Measurements from ENCODE around the gene LMF1.
A peak's percentile ranks its signal among the peaks of the same experiment; 100 is the strongest.

The LMF1 gene

DNA sequence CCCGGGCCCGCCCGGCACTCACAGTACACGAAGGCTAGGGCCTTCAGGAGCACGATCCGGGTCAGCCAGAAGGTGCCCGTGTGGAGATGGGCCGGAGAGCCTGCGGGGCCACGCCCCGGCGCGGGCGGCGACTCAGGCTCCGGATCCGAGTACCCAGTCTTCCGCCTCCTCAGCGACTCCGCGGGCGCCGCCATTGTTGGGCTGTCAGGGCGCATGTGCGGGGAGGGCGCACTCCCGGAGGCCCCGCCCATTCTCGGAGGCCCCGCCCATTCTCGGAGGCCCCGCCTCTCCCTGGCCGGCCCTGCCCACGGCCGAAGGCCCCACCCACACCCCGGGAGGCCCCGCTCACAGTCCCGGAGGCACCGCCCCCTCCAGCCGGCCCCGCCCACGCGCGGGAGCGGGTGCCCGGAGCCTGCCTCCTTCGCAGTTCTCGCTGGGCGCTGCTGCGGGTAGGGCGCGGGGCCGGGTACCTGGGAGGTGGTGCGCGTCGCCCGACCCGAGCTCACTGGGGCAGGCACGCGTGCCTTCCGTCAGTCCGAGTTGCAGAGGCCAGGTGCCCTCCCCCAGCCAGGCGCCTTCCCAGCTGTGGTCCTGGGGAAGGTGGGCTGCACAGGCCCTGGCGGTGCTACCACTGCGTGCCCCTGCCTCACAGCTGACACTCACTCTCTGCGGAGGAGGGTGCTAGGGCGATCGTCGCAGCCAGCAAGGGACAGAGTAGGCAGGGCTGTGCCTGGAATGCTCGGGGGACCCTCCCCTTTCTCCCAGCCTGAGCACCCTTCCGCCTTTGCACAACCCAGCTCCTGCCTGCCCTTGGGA, at the start of gene LMF1:
Gene LMF1, minus strand, starts transcription at position 219 of the 816 bp plus-strand sequence. Its CDS starts 4 bp downstream, at position 215.
- peak; percentile 93 to 98 for DNase-seq (ENCODE audit: low read depth in 2 of 2)

DNA sequence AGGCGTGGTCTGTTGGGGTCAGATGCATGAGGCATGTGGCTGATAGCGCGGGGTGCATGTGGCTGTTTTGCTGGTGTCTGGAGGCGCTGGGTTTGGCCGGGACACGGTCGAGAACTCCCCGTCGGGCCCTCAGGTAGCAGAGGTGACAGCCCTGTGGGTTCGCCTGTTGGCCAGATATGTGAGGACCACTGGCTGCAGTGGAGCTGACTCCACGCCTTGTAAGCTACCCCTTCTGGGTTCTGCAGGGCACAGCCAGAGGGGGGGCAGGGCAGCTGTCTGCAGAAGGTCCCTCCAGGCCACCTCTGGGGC, 49.3 kb upstream of the LMF1 start:
- DNase-seq (ENCODE audit: low read depth in 2 of 2), result no peak

DNA sequence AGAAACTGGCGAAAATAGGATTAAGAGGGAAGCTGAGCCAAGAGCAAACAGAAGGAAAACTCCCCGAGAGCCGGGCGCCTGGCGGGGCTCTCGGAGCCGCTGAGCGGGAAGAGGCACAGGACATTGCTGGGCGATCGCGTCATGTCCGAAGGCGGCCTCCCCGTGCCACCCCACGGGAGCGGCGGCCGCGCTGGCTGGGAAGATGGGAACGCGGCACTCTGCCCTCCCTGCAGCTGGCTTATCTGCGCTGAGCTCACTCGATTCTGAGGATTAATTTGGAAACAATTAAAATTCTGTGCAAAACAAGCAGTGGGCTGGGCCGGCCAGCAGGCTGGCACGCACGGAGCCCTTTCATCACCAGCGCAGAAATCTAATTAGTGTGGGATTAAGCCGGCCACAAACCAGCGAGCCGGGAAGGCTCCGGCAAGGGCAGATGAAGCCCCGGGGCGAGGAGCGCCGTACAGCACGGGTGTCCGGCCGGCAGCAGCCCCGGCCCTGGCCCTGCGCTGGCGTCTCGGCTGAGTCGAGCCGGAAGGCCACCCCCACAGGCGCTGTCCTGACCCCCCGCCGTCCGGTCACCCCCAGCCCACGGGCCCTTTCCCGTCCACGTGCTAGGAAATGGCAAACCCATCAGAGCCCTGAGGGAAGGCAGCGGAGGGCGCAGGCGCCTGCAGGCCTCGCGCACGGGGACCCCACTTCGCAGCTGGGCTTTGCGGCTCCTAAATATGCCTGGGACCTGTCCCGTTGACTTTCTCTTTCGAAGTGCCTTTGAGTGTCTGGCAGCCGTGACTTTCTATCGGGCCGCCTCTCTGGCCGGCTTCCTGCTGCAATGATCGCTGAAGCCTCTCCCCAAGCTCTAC, 48.7 kb upstream of the LMF1 start:
- DNase-seq (ENCODE audit: low read depth in 2 of 2), result no peak

DNA sequence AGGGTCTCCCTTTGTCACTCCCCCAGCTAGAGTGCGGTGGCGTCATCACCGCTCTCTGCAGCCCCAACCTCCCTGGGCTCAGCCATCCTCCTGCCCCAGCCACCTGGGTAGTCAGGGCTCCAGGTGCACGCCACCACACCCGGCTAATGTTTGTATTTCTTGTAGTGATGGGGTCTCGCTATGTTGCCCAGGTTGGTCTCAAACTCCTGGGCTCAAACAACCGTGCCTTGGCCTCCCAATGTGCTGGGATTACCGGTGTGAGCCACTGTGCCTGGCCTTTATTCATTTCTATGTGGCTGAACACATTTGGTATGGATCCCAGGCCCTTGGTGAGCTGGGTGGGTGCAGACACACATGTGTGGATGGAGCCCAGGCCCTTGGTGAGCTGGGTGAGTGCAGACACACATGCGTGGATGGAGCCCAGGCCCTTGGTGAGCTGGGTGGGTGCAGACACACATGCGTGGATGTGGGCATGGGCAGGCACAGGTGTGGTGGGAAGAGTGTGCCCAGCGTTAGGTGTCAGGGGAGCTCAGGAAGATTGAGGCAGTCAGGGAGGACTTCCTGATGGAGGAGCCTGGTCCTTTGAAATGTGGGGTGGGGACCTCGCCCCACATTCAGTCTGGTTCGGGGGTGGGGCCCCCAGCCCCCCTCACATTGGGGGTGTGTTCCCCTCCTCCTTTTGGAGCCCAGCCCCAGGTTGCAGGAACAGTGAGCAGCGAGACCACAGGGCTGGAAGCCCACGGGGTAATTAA, 47.8 kb upstream of the LMF1 start:
- no peak for DNase-seq (ENCODE audit: low read depth in 2 of 2)

DNA sequence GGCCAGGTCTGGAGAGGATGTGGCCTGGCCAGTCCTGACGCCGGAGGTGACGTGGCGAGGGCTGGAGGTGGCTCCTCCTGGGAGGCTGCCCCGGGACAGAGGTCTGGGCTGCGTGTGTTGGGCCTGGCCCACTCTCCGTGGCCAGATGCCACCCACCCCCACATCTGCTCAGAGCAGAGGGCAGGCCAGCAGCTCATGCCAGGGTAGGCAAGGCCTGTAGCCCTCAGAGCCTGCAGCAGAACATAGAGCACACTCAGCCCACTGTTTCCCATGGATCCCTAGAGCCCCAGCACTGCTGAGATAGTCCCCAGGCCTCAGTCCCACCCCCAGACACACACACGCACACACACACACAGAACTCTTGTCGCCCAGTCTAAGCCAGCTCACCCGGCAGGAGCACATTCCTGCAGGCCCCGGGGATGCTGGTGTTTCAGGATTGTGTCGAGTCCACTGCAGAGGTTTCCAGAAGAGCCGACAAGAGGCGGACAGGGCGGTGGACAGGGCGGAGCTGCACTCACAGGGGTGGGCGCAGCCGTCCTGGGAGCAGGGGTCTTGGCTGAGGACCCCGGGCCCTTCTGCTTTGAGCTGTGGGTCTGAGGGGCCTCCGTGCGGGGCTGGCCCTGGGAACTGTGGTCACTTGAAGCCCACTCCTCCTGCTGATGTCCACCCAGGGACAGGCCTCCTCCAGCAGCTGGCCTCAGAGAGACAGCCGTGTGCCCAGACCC, 44.1 kb upstream of the LMF1 start:
- no peak for DNase-seq (ENCODE audit: low read depth in 2 of 2)

DNA sequence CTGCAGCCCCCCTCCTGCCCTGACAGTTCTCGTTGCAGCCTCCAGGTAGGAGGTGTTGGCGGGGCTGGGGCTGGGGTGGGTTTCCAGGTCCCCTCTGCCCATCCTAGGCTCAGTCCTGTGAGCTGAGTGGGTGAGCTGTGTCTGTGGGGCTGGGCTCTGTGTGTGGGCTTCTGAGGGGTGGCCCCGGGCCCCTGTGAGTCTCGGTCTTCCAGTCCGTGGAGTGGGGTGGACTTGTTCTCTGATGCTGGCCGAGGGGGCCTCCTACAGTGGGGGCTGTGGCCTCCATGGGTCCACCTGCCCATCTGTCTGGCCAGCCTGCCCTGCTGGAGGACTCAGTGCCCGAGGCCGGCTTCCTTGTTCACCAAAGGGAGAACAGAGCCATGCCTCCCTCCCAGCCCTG, 43.4 kb upstream of the LMF1 start:
- no peak for DNase-seq (ENCODE audit: low read depth in 2 of 2)

DNA sequence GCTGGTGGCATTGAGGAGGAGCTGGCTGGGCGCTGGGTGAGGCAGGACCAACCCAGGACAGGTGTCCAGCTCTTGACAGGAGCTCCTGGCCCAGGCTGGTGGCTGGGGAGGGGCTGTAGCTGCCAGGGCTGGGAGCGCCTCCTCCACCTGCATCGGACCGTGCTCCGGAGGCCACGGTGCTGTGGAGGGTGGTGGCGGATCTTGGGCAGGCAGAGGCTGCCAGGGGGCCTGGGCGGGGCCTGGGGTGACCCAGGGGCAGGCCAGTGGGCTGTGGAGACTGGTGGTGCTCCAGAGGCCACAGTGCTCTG, 42.8 kb upstream of the LMF1 start:
- no peak for DNase-seq (ENCODE audit: low read depth in 2 of 2)

DNA sequence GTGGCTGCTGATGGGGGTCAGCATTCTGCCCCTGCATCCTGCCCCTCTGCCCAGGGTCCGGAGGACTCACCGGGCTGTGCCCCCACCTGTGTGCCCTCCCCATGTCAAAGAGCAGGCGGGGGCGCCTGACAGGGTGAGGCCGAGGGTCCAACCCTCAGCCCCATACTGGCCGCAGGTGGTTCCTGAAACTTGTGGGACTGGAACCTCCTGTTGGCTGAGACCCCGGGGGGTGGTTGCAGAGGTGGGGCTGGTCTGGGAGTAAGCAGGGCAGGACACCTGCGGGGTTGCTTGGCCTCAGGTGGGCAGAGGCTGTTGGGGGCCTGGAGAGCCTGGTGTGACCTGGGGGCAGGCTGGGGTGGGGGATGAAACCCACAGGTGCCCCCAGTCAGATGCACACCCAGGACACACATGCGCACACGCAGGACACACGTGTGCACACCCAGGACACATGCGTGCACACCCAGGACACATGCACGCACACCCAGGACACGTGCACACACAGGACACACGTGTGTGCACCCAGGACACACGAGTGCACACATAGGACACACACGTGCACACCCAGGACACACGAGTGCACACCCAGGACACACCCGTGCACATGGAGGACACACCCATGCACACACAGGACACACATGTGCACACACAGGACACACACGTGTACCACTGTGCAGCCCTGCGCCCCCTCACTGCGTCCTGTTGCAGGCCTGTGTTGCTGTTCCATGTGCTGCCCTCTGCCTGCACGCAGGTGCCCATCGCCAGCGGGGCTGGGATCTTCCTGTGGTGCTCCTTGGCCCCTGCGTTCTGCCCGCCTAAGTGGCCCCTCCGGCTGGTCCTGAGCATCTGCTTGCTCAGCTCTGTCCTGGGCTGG, 42.2 kb upstream of the LMF1 start:
- no peak for DNase-seq (ENCODE audit: low read depth in 2 of 2)

DNA sequence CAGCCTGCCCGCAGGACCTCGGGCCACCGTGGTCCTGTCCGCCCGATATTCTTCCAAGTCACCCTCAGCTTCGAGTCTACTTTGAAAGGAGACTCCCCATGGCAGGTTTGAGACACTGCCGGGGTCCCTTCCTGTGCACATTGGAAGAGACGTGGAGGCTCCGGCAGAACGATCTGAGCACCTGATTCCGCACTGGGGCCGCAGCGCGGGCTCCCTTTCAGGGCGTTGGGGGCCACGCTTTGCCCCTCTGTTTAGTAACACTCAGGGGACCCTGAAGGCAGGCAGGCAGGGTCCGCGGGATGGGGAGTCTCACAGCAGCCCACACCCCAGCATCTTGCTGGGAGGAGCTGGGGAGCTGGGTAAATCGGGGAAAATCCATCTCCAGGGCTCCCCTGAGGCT, 41.4 kb upstream of the LMF1 start:
- DNase-seq (ENCODE audit: low read depth in 2 of 2), result no peak

DNA sequence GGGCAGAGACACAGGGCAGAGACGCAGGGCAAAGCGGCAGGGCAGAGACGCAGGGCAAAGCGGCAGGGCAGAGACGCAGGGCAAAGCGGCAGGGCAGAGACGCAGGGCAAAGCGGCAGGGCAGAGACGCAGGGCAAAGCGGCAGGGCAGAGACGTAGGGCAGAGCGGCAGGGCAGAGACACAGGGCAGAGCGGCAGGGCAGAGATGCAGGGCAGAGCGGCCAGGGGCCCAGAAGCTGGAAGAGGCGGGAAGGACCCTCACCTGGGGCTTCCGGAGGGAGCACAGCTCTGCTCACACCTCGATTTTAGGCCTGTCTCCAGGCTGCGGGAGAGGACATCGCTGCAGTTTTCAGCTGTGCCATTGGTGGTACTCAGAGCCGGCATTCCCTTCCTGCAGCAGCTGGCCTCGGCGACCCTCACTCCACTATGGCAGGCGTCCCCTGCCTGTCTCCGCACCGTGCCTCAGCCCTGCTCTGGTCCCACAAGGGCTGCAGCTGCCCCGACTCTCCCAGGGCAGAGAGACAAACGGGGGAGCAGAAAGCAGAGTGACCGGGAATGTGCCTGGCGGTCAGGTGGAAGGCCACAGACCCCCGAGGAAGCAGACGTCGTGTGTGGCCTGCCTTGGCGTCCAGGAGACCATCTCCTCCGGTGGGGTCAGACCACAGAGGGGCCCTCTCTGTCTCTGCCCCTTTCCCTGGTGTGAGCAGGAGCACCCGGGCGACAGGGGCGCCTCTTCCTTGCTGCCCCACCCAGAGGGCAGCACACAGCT, 40.7 kb upstream of the LMF1 start:
- DNase-seq (ENCODE audit: low read depth in 2 of 2), result no peak

DNA sequence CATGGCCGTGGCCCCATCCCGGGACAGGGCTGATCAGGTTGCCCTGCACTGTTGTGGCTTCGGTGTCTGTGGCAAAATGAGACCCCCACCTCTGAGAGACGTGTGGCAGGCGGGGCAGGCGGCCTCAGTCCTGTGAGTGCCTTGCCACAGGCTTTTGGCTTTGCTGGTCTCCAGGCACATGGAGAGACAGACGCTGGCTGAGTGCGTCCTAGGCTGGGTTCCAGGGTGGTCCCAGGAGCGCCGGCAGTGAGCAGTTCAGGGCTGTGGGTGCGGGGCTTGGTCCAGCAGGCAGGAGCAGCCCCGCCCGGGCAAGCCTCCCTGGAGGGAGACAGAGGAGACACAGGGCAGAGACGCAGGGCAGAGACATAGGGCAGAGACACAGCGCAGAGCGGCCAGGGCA, 40.0 kb upstream of the LMF1 start:
- DNase-seq (ENCODE audit: low read depth in 2 of 2), result no peak

DNA sequence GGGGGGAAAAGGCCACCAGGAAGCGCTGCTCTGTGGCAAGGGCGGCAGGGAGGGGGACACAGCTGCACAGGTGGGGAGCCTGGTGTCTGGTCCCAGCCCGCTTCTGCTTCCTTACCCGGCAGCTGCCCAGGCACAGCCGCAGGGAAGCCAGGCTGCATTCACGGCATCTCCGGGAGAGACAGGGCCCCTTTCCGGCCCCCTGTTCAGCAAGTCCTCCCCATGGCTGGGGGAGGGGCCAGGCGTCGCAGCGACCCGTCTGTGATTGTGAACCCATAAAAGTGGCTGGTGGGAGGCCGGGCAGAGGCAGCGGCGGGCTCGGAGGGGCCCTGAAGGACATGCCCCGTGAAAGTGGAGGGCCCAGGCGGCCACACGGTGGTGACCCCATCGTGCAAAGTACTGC, 39.5 kb upstream of the LMF1 start:
- DNase-seq (ENCODE audit: low read depth in 2 of 2), result no peak

DNA sequence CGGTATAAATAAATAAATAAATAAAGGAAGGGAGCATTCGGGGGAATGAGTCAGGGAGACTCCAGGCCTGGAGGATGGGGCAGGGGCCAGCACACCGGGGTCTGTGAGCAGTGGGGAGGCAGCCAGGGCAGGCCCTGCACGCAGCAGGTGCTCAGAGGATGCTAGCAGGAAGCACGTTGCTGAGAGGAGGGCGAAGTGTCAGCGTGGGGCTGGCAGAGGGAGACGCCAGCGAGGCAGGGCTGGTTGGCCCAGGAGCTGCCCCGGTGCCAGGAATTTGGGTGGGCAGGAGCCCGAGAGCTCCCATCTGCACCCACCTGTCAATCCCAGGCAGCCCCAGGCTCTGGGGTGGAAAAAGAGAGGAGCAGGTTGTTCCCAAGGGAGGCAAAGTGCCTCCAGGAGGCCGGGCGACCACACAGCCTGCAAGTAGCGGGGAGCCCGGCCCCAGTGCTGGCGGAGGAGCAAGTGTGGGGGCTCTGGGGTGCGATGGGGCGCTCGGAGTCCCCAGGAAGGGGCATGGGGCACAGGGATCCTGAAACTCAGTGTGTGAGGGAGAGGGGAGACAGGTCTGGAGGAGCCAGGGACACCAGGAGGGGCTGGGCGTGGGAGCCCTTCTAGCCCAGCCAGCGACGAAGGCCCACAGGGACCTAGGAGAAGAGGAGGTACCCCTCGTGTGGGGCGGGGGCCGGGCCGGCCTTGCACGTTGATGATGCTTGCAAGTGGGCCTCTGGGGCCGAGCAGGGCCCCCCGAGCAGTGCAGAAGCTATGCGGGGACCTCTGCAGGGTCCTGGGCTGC, 38.8 kb upstream of the LMF1 start:
- DNase-seq (ENCODE audit: low read depth in 2 of 2), result no peak

DNA sequence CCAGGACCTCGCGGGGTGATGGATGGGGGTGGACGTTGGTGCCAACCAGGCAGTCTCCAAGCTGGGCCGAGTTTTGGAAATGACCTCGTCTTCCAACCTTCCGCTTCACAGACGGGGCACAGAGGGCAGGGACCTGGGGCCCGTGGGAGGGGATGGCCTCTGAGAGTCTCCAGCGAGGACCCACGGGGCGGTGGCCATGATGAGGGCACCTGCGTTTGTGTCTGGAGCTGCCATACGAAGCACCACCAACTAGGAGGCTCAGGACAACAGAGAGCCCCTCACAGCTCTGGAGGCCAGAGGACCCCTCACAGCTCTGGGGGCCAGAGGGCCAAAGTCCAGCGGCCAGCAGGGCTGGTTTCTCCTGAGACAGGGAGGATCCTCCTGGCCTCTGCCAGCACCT, 37.3 kb upstream of the LMF1 start:
- DNase-seq (ENCODE audit: low read depth in 2 of 2), result no peak

DNA sequence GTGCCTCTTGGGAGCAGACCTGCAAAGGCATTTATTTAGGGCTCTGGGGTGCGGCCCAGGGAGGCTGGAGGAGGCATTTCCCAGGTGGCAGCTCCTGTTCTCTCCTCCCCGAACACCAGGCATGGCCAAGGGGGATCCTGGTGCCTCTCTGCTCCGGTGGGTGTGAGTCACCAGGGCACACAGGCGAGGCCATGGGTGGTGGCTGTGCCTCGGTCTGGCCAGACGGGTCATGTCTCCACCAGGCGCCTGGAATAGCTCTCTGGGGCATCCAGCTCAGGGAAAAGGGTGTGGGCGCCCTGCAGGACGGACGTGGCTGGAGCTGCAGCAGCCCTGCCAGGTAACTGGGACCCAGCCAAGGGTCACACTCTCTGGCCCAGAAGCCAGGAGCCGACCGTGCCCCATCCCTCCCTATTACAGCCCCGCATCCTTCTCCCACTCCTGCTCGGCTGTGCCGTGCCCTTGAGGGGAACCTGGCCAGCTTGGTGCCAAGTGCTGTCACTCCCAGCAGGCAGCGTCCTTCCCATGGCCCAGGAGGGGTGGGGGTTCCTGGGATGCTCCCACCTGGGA, 36.6 kb upstream of the LMF1 start:
- DNase-seq (ENCODE audit: low read depth in 2 of 2), result no peak

DNA sequence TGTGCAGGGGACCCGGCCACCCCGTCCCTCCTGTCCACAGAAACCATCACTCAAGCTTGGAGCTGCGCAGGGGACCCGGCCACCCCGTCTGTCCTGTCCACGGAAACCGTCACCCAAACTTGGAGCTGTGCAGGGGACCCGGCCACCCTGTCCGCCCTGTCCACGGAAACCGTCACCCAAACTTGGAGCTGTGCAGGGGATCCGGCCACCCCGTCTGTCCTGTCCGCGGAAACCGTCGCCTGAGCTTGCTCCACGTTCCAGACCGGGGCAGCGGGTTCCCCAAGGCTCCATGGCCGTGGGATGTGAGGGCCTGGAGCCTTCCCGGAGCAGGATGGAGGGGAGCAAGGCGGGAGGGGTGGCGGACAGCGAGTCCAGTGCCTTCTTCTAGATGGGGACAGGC, 36.0 kb upstream of the LMF1 start:
- no peak for DNase-seq (ENCODE audit: low read depth in 2 of 2)

DNA sequence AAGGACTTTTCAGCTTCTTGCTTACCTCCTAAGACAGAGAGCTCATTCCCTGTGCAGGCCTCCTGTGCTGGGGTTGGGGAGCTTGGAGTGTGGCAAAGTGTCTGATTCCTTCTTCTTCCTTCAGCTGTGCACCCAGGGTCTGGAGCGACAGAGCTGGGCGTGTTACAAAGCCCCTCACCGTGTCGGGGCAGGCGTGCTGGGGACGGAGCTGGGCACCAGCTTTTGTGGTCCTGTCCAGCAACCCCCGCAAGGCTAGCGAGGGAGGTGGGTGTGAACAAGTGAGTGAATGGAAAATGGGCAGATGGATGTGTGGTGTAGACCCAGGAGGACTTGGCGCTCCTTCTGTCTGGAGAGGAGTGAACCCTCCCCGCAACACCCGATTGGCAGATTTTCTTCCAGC, 34.5 kb upstream of the LMF1 start:
- DNase-seq (ENCODE audit: low read depth in 2 of 2), result no peak

DNA sequence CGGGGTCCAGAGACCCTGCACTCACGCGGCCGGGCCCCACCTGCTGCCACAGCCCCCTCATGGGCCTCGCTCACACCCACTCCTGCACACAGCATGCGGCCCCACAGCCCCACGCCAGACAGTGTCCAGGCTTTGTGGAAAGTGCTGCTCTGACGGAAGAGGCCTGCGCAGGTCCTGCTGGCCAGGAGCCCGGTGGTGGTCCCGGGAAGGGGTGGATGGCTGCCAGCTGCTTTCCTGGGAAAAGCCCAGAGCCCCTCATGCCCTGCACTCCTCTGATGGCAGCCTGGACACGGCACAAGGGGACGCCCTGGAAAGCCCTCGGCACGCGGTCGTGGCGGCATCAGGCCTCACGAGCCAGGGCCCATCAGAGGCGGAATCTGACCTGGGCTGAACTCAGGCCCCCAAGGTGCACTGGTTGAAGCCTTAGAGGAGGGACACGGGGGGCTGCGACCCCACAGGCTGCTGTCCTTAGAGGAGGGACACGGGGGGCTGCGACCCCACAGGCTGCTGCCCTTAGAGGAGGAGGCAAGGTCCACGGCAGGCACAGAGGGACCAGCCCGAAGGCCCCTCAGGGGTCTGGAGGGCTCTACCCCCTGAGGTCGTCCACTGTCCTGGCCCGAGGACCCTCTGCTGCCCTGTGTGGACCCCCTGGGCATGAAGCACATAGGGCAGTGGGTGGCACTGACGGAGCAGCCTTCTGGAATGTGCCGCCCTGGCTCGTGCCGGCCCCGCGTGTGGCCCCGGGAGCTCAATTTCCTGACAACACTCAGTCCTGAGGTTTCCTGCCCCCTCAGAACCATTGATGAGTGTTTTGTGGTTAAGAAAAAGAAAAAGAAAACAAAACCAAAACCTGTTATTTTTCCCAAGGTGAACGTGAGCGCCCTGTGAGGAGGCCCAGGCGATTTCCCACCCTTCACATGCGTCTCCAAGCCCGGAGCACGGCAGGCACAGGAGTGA, 32.9 kb upstream of the LMF1 start:
- peak; percentile 34 to 40 for DNase-seq (ENCODE audit: low read depth in 2 of 2)

Data from stimulated activated CD4-positive, alpha-beta T cell treated with anti-CD3 and anti-CD28 coated beads, Interleukin-1b, Interleukin-23, amount 100 ng/mL, for 4 hours (primary cell).